OCI-LY3 (cell line): Measurements from ENCODE around the gene EIF5.

Experiments used
- EZH2phosphoT487 ChIP-seq: fragments of 200-600 bp; shearing (Covaris generic); IDR thresholded peaks from 2 replicates; pipeline ENCODE4 v1.6.1; 2018; ENCODE audit warnings: antibody characterized with exemption, mixed run types, low read depth
- TF ChIP-seq, protein P1 (sequence below): fragments of 200-600, 300-600 bp; sonication (generic); IDR thresholded peaks from 2 replicates; pipeline ENCODE4 v1.5.1; 2014; ENCODE audit warnings: antibody characterized with exemption, low read length, low read depth

DNA sequence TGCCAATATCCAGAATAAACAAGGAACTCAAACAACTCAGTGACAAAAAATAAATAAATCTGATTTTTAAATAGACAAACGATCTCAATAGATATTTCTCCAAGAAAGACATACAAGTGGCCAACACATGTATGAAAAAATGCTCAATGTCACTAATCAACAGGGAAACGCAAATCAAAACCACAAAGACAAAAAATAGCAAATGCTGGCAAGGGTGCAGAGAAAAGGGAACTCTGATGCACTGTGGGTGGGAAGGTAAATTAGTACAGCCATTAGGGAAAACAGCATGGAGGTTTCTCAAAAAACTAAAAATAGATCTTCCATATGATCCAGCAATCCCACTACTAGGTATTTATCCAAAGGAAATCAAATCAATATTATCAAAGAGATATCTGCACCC, 3.5 kb upstream of the EIF5 start:
- TF ChIP-seq, protein P1, sequence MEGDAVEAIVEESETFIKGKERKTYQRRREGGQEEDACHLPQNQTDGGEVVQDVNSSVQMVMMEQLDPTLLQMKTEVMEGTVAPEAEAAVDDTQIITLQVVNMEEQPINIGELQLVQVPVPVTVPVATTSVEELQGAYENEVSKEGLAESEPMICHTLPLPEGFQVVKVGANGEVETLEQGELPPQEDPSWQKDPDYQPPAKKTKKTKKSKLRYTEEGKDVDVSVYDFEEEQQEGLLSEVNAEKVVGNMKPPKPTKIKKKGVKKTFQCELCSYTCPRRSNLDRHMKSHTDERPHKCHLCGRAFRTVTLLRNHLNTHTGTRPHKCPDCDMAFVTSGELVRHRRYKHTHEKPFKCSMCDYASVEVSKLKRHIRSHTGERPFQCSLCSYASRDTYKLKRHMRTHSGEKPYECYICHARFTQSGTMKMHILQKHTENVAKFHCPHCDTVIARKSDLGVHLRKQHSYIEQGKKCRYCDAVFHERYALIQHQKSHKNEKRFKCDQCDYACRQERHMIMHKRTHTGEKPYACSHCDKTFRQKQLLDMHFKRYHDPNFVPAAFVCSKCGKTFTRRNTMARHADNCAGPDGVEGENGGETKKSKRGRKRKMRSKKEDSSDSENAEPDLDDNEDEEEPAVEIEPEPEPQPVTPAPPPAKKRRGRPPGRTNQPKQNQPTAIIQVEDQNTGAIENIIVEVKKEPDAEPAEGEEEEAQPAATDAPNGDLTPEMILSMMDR = no peak
- TF ChIP-seq EZH2phosphoT487 = no peak
